ENCODE results near the gene CREBZF. TPM values are rescaled to one million over a fixed set of nuclear protein-coding genes. Genes with fewer than 3 reads are reported as not detected.

Gene CREBZF
- total and polyA plus RNA-seq, 9 of the 15 experiments (the other 6 are each of a cell fraction or from before 2014, with no cell fraction given), result 7.2 to 70.2 (median 40.5) TPM

- Histone ChIP-seq H3K9ac (ENCODE audit: insufficient read depth in 1 of 2, low read depth in 2 of 2, low read length in 2 of 2) (peak within 1 kb of the TSS; percentile 62 to 89), H4K20me1 (replicated peaks; ENCODE audit: control insufficient read depth, insufficient read depth, low read length) (no peaks in the 10 kb centered on the region), H3K4me1 (replicated peaks in 1 of 2; ENCODE audit: control insufficient read depth in 2 of 2, insufficient read depth in 2 of 2, low read length in 2 of 2) (peaks cover 5 to 6% of the 10 kb centered on the region in 2 experiments; a peak in 3 of 5 replicates), H3K9me3 (replicated peaks; ENCODE audit: control insufficient read depth, insufficient read depth, low read depth, low read length) (no peaks in the 10 kb centered on the region), H3K9me1 (ENCODE audit: control insufficient read depth, insufficient read depth, low read length) (no peaks in the 10 kb centered on the region), H2AFZ (ENCODE audit: low read depth, low read length) (peak within 1 kb of the TSS; percentile 98), H3K36me3 (ENCODE audit: control insufficient read depth, insufficient read depth, low read length) (peaks cover 27% of the 10 kb centered on the region), H3K4me2 (ENCODE audit: insufficient read depth, low read length) (peak within 1 kb of the TSS; percentile 95), H3K27me3 (ENCODE audit: control insufficient read depth in 2 of 2, insufficient read depth in 2 of 2, low read length in 2 of 2) (no peaks in the 10 kb centered on the region), H3K79me2 (ENCODE audit: control insufficient read depth, insufficient read depth, low read length) (peaks cover 45% of the 10 kb centered on the region), H3K4me3 (peak within 1 kb of the TSS; percentile 70), H3K27ac (ENCODE audit: extremely low read depth, low read depth, low read length) (peak within 1 kb of the TSS; percentile 47; the same call in 2 of the 3 replicates)
- WGBS (ENCODE audit: insufficient coverage, low coverage, missing lambda C conversion rate), result 11% methylated on average over 19 of the region's 23 CpGs
- ATAC-seq, result peak; percentile 6
- CTCF ChIA-PET (ENCODE audit: low intra/inter-chr PET ratio), result no interaction called here
- in situ Hi-C loops (cut with MboI), result no loop called here
- intact Hi-C loops (cut with micrococcal nuclease), result no loop called here
- DNase-seq (ENCODE audit: extremely low read depth in 1 of 4, low spot score in 3 of 4), result peak in 1 of 4 experiments; percentile 17
- no peak for FAIRE-seq
- POLR2A ChIA-PET, result interaction anchor here (0.8 to 3.6 kb wide), 8 partner anchors 8 to 59 kb away, joined by 3 to 26 read pairs (median 6); partner anchors contain the start of gene TMEM126A
- BruUV-seq (replicated peaks), result TSS peak; percentile 88
- TF ChIP-seq ZNF398 (CRISPR knock-in tag; IDR thresholded peaks at IDR 0.05) (no peak), ZNF239 (CRISPR knock-in tag; IDR thresholded peaks at IDR 0.05) (peak; percentile 91), PTBP1 (IDR thresholded peaks at IDR 0.05; ENCODE audit: low read depth, low read length) (no peak), JUNB (CRISPR knock-in tag; conservative IDR thresholded peaks at IDR 0.05) (no peak), TOE1 (IDR thresholded peaks at IDR 0.05; ENCODE audit: borderline replicate concordance) (no peak), TOE1 (CRISPR knock-in tag; IDR thresholded peaks at IDR 0.05; ENCODE audit: borderline replicate concordance, low read depth) (0 out of 2 replicates have a peak, but pooled peaks have one; percentile 56), VEZF1 (CRISPR knock-in tag; IDR thresholded peaks at IDR 0.05) (no peak), HMG20A (CRISPR knock-in tag; conservative IDR thresholded peaks at IDR 0.05) (no peak), ZHX1 (conservative IDR thresholded peaks at IDR 0.05; ENCODE audit: low read length) (no peak)
- TF ChIP-seq, protein P1, sequence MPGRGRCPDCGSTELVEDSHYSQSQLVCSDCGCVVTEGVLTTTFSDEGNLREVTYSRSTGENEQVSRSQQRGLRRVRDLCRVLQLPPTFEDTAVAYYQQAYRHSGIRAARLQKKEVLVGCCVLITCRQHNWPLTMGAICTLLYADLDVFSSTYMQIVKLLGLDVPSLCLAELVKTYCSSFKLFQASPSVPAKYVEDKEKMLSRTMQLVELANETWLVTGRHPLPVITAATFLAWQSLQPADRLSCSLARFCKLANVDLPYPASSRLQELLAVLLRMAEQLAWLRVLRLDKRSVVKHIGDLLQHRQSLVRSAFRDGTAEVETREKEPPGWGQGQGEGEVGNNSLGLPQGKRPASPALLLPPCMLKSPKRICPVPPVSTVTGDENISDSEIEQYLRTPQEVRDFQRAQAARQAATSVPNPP (IDR thresholded peaks at IDR 0.05; ENCODE audit: borderline replicate concordance, insufficient read depth, insufficient read length), result no peak
These were observed 37.5 kb downstream of the CREBZF start, which contains the start of gene DLG2 for GRCh38 chr11:85627332-85627997. DLG2 (minus strand) TSS chr11:85627344.

All from K562 (cell line).